Vagina (tissue), 2 donors: ENCODE data around the gene KRTAP5-3. TPM values are rescaled to one million over a fixed set of nuclear protein-coding genes. Genes with fewer than 3 reads are reported as not detected.

Source experiments
- DNase-seq, 2 donors: peaks; one replicate each; pipeline ENCODE4 v3.0.0-alpha.2; 2017; ENCODE audit errors: extremely low spot score in 2 of 2
- H3K27ac ChIP-seq: fragments of 200-600 bp; sonication (generic); one replicate; pipeline ENCODE4 v1.5.1; 2019
- H3K27me3 ChIP-seq: fragments of 200-600 bp; sonication (generic); one replicate; pipeline ENCODE4 v1.5.1; 2019
- H3K36me3 ChIP-seq, 2 donors: fragments of 200-600 bp; sonication (generic); one replicate each; pipeline ENCODE4 v1.5.1; 2017 to 2019
- H3K4me1 ChIP-seq: fragments of 200-600 bp; sonication (generic); one replicate; pipeline ENCODE4 v1.5.1; 2019
- H3K4me3 ChIP-seq, 2 donors: fragments of 200-600 bp; sonication (generic); 1 replicate in 1 of 2; 2 replicates in 1 of 2; pipeline ENCODE4 v1.5.1; 2016 to 2019
- H3K9me3 ChIP-seq: fragments of 200-600 bp; sonication (generic); one replicate; pipeline ENCODE4 v1.5.1; 2019
- POLR2A ChIP-seq, 2 donors: fragments of 450-650 bp; IDR thresholded peaks; one replicate each; pipeline ENCODE4 v1.6.1; 2017; ENCODE audit warnings: antibody characterized with exemption in 2 of 2, mild to moderate bottlenecking in 2 of 2, moderate library complexity in 2 of 2
- POLR2AphosphoS5 ChIP-seq, 2 donors: sonication (generic); formaldehyde crosslinking; IDR thresholded peaks; one replicate each; pipeline ENCODE4 v1.9.0; 2017; ENCODE audit warnings: antibody characterized with exemption in 2 of 2, mild to moderate bottlenecking in 2 of 2, low read depth in 1 of 2; ENCODE audit not compliant: insufficient read depth in 1 of 2
- intact Hi-C: fragments of 100-400 bp; cut with DNase I; formaldehyde crosslinking; loops from one replicate; pipeline ENCODE4 v1.15.1; 2023
- total RNA-seq: library from RNA; depleted of rRNA; stranded (reverse); fragments of >200 nt; gene quantifications from one replicate; pipeline ENCODE4 v1.2.3, GENCODE V29; 2016
- TF ChIP-seq, protein P1 (sequence below), 3 experiments: fragments of 450-650 bp in 2 of 3; fragments of 200-600 bp in 1 of 3; sonication (generic) in 1 of 3; IDR thresholded peaks; one replicate each; pipeline ENCODE4 v1.5.1; 2017 to 2019; ENCODE audit warnings: antibody characterized with exemption in 3 of 3, mild to moderate bottlenecking in 2 of 3, moderate library complexity in 2 of 3

KRTAP5-3 gene
- total RNA-seq, 1 donor from 2014 or later: not detected

GRCh38 chr11:1639102-1639620, 30.9 kb upstream of the KRTAP5-3 start:
- intact Hi-C loops: no loop called here
- Histone ChIP-seq H3K27ac (no peak overlapping the region), H3K9me3 (no peaks in the 10 kb centered on the region), H3K27me3 (no peaks in the 10 kb centered on the region), H3K4me1 (no peaks in the 10 kb centered on the region), H3K36me3 (no peaks in the 10 kb centered on the region), H3K4me3 (no peak overlapping the region)
- no peak for DNase-seq
- TF ChIP-seq, protein P1, sequence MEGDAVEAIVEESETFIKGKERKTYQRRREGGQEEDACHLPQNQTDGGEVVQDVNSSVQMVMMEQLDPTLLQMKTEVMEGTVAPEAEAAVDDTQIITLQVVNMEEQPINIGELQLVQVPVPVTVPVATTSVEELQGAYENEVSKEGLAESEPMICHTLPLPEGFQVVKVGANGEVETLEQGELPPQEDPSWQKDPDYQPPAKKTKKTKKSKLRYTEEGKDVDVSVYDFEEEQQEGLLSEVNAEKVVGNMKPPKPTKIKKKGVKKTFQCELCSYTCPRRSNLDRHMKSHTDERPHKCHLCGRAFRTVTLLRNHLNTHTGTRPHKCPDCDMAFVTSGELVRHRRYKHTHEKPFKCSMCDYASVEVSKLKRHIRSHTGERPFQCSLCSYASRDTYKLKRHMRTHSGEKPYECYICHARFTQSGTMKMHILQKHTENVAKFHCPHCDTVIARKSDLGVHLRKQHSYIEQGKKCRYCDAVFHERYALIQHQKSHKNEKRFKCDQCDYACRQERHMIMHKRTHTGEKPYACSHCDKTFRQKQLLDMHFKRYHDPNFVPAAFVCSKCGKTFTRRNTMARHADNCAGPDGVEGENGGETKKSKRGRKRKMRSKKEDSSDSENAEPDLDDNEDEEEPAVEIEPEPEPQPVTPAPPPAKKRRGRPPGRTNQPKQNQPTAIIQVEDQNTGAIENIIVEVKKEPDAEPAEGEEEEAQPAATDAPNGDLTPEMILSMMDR (IDR thresholded peaks at IDR 0.05): no peak
- no peak for TF ChIP-seq POLR2A (IDR thresholded peaks at IDR 0.05)
- no peak for TF ChIP-seq POLR2AphosphoS5 (IDR thresholded peaks at IDR 0.05; ENCODE audit: insufficient read depth in 1 of 2, low read depth in 1 of 2)

GRCh38 chr11:1638344-1638743, 30.1 kb upstream of the KRTAP5-3 start:
- TF ChIP-seq, protein P1 (IDR thresholded peaks at IDR 0.05): no peak
- no peak for TF ChIP-seq POLR2A (IDR thresholded peaks at IDR 0.05)
- TF ChIP-seq POLR2AphosphoS5 (IDR thresholded peaks at IDR 0.05; ENCODE audit: insufficient read depth in 1 of 2, low read depth in 1 of 2): no peak
- DNase-seq: no peak
- intact Hi-C loops: no loop called here
- H3K27me3 ChIP-seq: no peaks in the 10 kb centered on the region
- no peaks in the 10 kb centered on the region for H3K4me1 ChIP-seq
- no peak overlapping the region for H3K27ac ChIP-seq
- H3K9me3 ChIP-seq: no peaks in the 10 kb centered on the region
- no peak overlapping the region for H3K4me3 ChIP-seq
- H3K36me3 ChIP-seq: no peaks in the 10 kb centered on the region

- TF ChIP-seq, protein P1 (IDR thresholded peaks at IDR 0.05): no peak
Observed at GRCh38 chr11:1637628-1638027, 29.4 kb upstream of the KRTAP5-3 start.

GRCh38 chr11:1636291-1636950, 28.2 kb upstream of the KRTAP5-3 start:
- TF ChIP-seq POLR2A (IDR thresholded peaks at IDR 0.05): no peak
- TF ChIP-seq POLR2AphosphoS5 (IDR thresholded peaks at IDR 0.05; ENCODE audit: insufficient read depth in 1 of 2, low read depth in 1 of 2): no peak
- TF ChIP-seq, protein P1 (IDR thresholded peaks at IDR 0.05): no peak
- Histone ChIP-seq H3K27ac (no peak overlapping the region), H3K9me3 (no peaks in the 10 kb centered on the region), H3K27me3 (no peaks in the 10 kb centered on the region), H3K4me1 (no peaks in the 10 kb centered on the region), H3K4me3 (no peak overlapping the region), H3K36me3 (no peaks in the 10 kb centered on the region)
- intact Hi-C loops: no loop called here
- DNase-seq: no peak

More at GRCh38 chr11:1637628-1638027, 29.4 kb upstream of the KRTAP5-3 start:
- no peaks in the 10 kb centered on the region for H3K4me1 ChIP-seq
- H3K36me3 ChIP-seq: no peaks in the 10 kb centered on the region
- H3K4me3 ChIP-seq: no peak overlapping the region
- intact Hi-C loops: no loop called here
- H3K9me3 ChIP-seq: no peaks in the 10 kb centered on the region
- H3K27me3 ChIP-seq: no peaks in the 10 kb centered on the region
- no peak for DNase-seq
- H3K27ac ChIP-seq: no peak overlapping the region

DNA sequence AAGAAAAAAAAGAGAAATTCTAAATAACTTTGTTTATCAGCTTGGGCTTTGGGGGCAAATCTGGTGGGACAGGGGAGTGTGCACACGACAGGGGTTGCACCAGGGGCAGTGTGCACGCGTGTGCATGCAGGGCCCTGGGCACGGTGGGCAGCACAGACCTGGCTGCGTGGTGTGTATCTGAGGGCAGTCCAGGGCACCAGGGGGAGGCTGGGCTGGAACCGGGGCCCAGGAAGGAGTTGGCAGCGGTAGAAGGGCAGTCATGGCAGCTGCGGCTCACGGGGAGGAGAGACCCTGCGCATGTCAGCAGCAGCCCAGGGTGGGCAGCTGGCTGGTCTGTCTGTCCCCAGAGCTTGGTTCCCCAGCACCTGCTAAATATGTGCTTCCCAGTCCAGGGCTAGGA, 25.6 kb upstream of the KRTAP5-3 start:
- no peaks in the 10 kb centered on the region for H3K27me3 ChIP-seq
- no peaks in the 10 kb centered on the region for H3K36me3 ChIP-seq
- H3K9me3 ChIP-seq: no peaks in the 10 kb centered on the region
- DNase-seq: no peak
- no peak overlapping the region for H3K27ac ChIP-seq
- no peak overlapping the region for H3K4me3 ChIP-seq
- TF ChIP-seq, protein P1 (IDR thresholded peaks at IDR 0.05): no peak
- TF ChIP-seq POLR2A (IDR thresholded peaks at IDR 0.05): no peak
- TF ChIP-seq POLR2AphosphoS5 (IDR thresholded peaks at IDR 0.05; ENCODE audit: insufficient read depth in 1 of 2, low read depth in 1 of 2): no peak
- intact Hi-C loops: no loop called here
- H3K4me1 ChIP-seq: no peaks in the 10 kb centered on the region
